SK-MEL-5 (cell line): ENCODE results near the gene USP17L15. TPM values are rescaled to one million over a fixed set of nuclear protein-coding genes. Genes with fewer than 3 reads are reported as not detected.

Experiments used
- total RNA-seq: library from RNA; depleted of rRNA; stranded (reverse); fragments of >200 nt; shearing (Covaris generic); gene quantifications from 2 replicates; pipeline ENCODE4 v1.2.3, GENCODE V29; 2014; rRNA removed

USP17L15 gene
- total RNA-seq, 1 experiment from 2014 or later: not detected

Other genes starting within 250 kb of the USP17L15 start
- not detected in 2 replicates for gene FAM90A26, start 64.0 kb upstream of the USP17L15 start, total RNA-seq
- not detected in 2 replicates for gene USP17L10, start 23.7 kb upstream of the USP17L15 start, total RNA-seq
- not detected in 2 replicates for gene USP17L11, start 19.0 kb upstream of the USP17L15 start, total RNA-seq
- gene USP17L12, start 14.2 kb upstream of the USP17L15 start, total RNA-seq: not detected in 2 replicates
- not detected in 2 replicates for gene USP17L13, start 9.5 kb upstream of the USP17L15 start, total RNA-seq
- not detected in 2 replicates for gene USP17L17, start 9.5 kb downstream of the USP17L15 start, total RNA-seq
- not detected in 2 replicates for gene USP17L18, start 14.2 kb downstream of the USP17L15 start, total RNA-seq
- not detected in 2 replicates for gene USP17L19, start 19.0 kb downstream of the USP17L15 start, total RNA-seq
- not detected in 2 replicates for gene USP17L20, start 23.7 kb downstream of the USP17L15 start, total RNA-seq
- not detected in 2 replicates for gene USP17L21, start 28.5 kb downstream of the USP17L15 start, total RNA-seq
- gene USP17L22, start 33.2 kb downstream of the USP17L15 start, total RNA-seq: not detected in 2 replicates
- not detected in 2 replicates for gene USP17L24, start 90.8 kb downstream of the USP17L15 start, total RNA-seq
- not detected in 2 replicates for gene USP17L25, start 95.5 kb downstream of the USP17L15 start, total RNA-seq
- gene USP17L26, start 100.3 kb downstream of the USP17L15 start, total RNA-seq: not detected in 2 replicates
- gene USP17L5, start 105.0 kb downstream of the USP17L15 start, total RNA-seq: not detected in 2 replicates
- not detected in 2 replicates for gene USP17L27, start 109.8 kb downstream of the USP17L15 start, total RNA-seq
- not detected in 2 replicates for gene USP17L28, start 114.5 kb downstream of the USP17L15 start, total RNA-seq
- not detected in 2 replicates for gene USP17L29, start 119.3 kb downstream of the USP17L15 start, total RNA-seq
- gene USP17L30, start 128.7 kb downstream of the USP17L15 start, total RNA-seq: not detected in 2 replicates
- not detected in 2 replicates for gene DEFB131A, start 210.0 kb downstream of the USP17L15 start, total RNA-seq